ENCODE data around the gene SPATA2L. TPM values are rescaled to one million over a fixed set of nuclear protein-coding genes. Genes with fewer than 3 reads are reported as not detected.

The SPATA2L gene
- total RNA-seq, 4 donors from 2014 or later, result 1.3 to 7.5 (median 3.2) TPM

GRCh38 chr16:89723279-89724250, 22.1 kb upstream of the SPATA2L start:
- Histone ChIP-seq H3K36me3 (peaks cover 0 to 47% of the 10 kb centered on the region in 2 donors), H3K27ac (peak overlapping the region in 2 of 4 donors; percentile 15 to 23), H3K9me3 (no peaks in the 10 kb centered on the region), H3K4me3 (peak overlapping the region in 2 of 4 donors; percentile 67 to 91), H3K27me3 (no peaks in the 10 kb centered on the region), H3K4me1 (peaks cover 27 to 33% of the 10 kb centered on the region in 2 donors)
- DNase-seq (peak in 1 of 2 donors; percentile 44), ATAC-seq (no peak)
- no peak for TF ChIP-seq CTCF (IDR thresholded peaks at IDR 0.05 in 4 of 5, conservative IDR thresholded peaks at IDR 0.05 in 1 of 5)
- no peak for TF ChIP-seq POLR2A (IDR thresholded peaks at IDR 0.05)
- in situ Hi-C loops (cut with MboI; ENCODE audit: low sequenced_read_pairs in 4 of 4), result no loop called here
- intact Hi-C loops (cut with DNase I; ENCODE audit: low total_unique reads), result loop anchor here (5.0 kb wide), 1 partner anchor 149 kb away; the partner anchor contains the start of gene TCF25

DNA sequence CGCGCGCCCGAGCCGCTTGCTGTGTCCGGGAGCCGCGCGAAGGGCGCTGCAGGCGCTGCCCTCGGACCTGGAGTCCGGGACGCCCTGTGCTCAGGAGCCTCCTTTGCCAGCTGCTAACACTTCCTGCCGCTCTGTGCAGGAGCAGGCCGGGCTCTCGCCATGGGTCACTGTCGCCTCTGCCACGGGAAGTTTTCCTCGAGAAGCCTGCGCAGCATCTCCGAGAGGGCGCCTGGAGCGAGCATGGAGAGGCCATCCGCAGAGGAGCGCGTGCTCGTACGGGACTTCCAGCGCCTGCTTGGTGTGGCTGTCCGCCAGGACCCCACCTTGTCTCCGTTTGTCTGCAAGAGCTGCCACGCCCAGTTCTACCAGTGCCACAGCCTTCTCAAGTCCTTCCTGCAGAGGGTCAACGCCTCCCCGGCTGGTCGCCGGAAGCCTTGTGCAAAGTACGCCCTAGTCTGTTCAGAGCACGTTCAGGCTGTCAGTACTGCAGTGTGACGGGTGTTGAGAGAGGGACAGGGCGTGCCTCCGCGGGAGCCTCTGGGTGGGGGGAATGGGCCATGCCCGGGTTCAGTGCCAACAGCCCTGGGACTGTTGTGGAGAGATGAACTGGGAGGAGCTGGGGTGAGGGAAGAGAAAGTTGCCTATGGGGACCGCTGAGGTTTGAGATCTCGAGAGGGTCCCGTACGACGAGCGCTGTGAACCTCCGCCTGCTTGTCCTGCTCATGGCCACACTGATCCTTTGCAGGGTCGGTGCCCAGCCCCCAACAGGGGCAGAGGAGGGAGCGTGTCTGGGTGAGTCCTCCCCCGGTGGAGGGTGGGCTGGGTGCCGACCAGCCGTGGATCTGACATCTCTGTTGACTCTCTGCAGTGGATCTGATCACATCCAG, 21.1 kb upstream of the SPATA2L start:
- TF ChIP-seq CTCF (IDR thresholded peaks at IDR 0.05 in 4 of 5, conservative IDR thresholded peaks at IDR 0.05 in 1 of 5) (no peak), POLR2A (IDR thresholded peaks at IDR 0.05) (no peak)
- no peaks in the 10 kb centered on the region for H3K9me3 ChIP-seq
- peaks cover 27 to 33% of the 10 kb centered on the region in 2 donors for H3K4me1 ChIP-seq
- peak overlapping the region; percentile 85 to 99 (median 95) for H3K27ac ChIP-seq
- no peaks in the 10 kb centered on the region for H3K27me3 ChIP-seq
- H3K36me3 ChIP-seq, result peaks cover 0 to 41% of the 10 kb centered on the region in 2 donors
- in situ Hi-C loops (cut with MboI; ENCODE audit: low sequenced_read_pairs in 4 of 4) (no loop called here), intact Hi-C loops (cut with DNase I; ENCODE audit: low total_unique reads) (loop anchor here (5.0 kb wide), 1 partner anchor 150 kb away; the partner anchor contains the start of gene TCF25)
- ATAC-seq, result no peak
- DNase-seq, result peak in 1 of 2 donors; percentile 48
- H3K4me3 ChIP-seq, result peak overlapping the region; percentile 67 to 92 (median 81)

GRCh38 chr16:89721546-89722391, 20.3 kb upstream of the SPATA2L start:
- peaks cover 27 to 33% of the 10 kb centered on the region in 2 donors for H3K4me1 ChIP-seq
- DNase-seq (peak in 1 of 2 donors; percentile 65), ATAC-seq (peak; percentile 13 to 45)
- peak overlapping the region; percentile 85 to 99 (median 95) for H3K27ac ChIP-seq
- H3K27me3 ChIP-seq, result no peaks in the 10 kb centered on the region
- H3K36me3 ChIP-seq, result peaks cover 0 to 33% of the 10 kb centered on the region in 2 donors
- H3K4me3 ChIP-seq, result peak overlapping the region; percentile 67 to 92 (median 81)
- no peak for TF ChIP-seq POLR2A (IDR thresholded peaks at IDR 0.05)
- peak in 1 of 5 experiments; percentile 8 for TF ChIP-seq CTCF (IDR thresholded peaks at IDR 0.05 in 4 of 5, conservative IDR thresholded peaks at IDR 0.05 in 1 of 5)
- in situ Hi-C loops (cut with MboI; ENCODE audit: low sequenced_read_pairs in 4 of 4) (no loop called here), intact Hi-C loops (cut with DNase I; ENCODE audit: low total_unique reads) (loop anchor here (1.0 to 5.0 kb wide), 3 partner anchors 35 to 151 kb away; partner anchors contain the start of genes CDK10, CHMP1A, SPATA33 and TCF25)
- H3K9me3 ChIP-seq, result no peaks in the 10 kb centered on the region
